Smooth muscle cell (in vitro differentiated cells): ENCODE results near the gene OSBPL9. TPM values are rescaled to one million over a fixed set of nuclear protein-coding genes. Genes with fewer than 3 reads are reported as not detected.

Experiments used
- DNase-seq: peaks from one replicate; lab custom pipeline; 2025; ENCODE audit not compliant: unreplicated experiment; lab: John Stamatoyannopoulos, UW
- H2AFZ ChIP-seq: fragments of 200-600 bp; sonication (generic); 2 replicates; pipeline ENCODE4 v1.6.0; 2016; ENCODE audit warnings: antibody characterized with exemption, low read depth, mild to moderate bottlenecking
- H3F3A ChIP-seq: fragments of 200-600 bp; sonication (generic); 2 replicates; pipeline ENCODE4 v1.6.0; 2017; ENCODE audit warnings: antibody characterized with exemption, low read depth
- H3K27ac ChIP-seq: fragments of 200-600 bp; sonication (generic); 2 replicates; pipeline ENCODE4 v1.5.1; 2016; ENCODE audit warnings: low read depth, mild to moderate bottlenecking
- H3K27me3 ChIP-seq: fragments of 200-600 bp; sonication (generic); 2 replicates; pipeline ENCODE4 v1.6.1; 2016; ENCODE audit warnings: low read depth, mild to moderate bottlenecking
- H3K36me3 ChIP-seq: fragments of 200-600 bp; sonication (generic); 2 replicates; pipeline ENCODE4 v1.5.1; 2016; ENCODE audit warnings: low read depth
- H3K4me1 ChIP-seq: fragments of 200-600 bp; sonication (generic); 2 replicates; pipeline ENCODE4 v1.5.1; 2016; ENCODE audit warnings: low read depth
- H3K4me2 ChIP-seq: fragments of 200-600 bp; sonication (generic); 2 replicates; pipeline ENCODE4 v1.6.0; 2016; ENCODE audit warnings: mild to moderate bottlenecking
- H3K4me3 ChIP-seq: fragments of 200-600 bp; sonication (generic); 2 replicates; pipeline ENCODE4 v1.5.1; 2016; ENCODE audit warnings: mild to moderate bottlenecking
- H3K79me2 ChIP-seq: fragments of 200-600 bp; sonication (generic); 2 replicates; pipeline ENCODE4 v1.6.0; 2016; ENCODE audit warnings: low read depth, mild to moderate bottlenecking
- H3K9ac ChIP-seq: fragments of 200-600 bp; sonication (generic); 2 replicates; pipeline ENCODE4 v1.6.0; 2016; ENCODE audit warnings: low read depth
- H3K9me3 ChIP-seq: fragments of 200-600 bp; sonication (generic); replicated peaks from 2 replicates; pipeline ENCODE4 v1.5.1; 2016; ENCODE audit warnings: low read depth
- H4K20me1 ChIP-seq: fragments of 200-600 bp; sonication (generic); 2 replicates; pipeline ENCODE4 v1.6.0; 2016; ENCODE audit warnings: low read depth
- CTCF ChIP-seq: fragments of 200-600 bp; sonication (generic); IDR thresholded peaks from 2 replicates; pipeline ENCODE4 v1.5.1; 2017; ENCODE audit warnings: borderline replicate concordance, mild to moderate bottlenecking, antibody characterized with exemption; ENCODE audit not compliant: insufficient read depth, poor library complexity, severe bottlenecking
- WGBS: methylation state at CpG from one replicate; pipeline ENCODE4 v1.1.7; 2016; ENCODE audit warnings: low lambda C conversion rate; 5-methylcytosine and 5-hydroxymethylcytosine counted together
- polyA plus RNA-seq: library from polyadenylated mRNA; unstranded; fragments of >200 nt; fragmentation: Nextera tagmentation; extraction: Ambion mirVana; gene quantifications from 2 replicates; pipeline ENCODE4 v1.2.1, GENCODE V29; 2016
- total RNA-seq: library from RNA; depleted of rRNA; stranded (reverse); fragments of >200 nt; gene quantifications from 2 replicates; pipeline ENCODE4 v1.2.3, GENCODE V29; 2014

Gene OSBPL9
- total and polyA plus RNA-seq, 2 experiments from 2014 or later = 66.7 to 112 TPM

GRCh38 chr1:51675177-51675780 is 58.4 kb downstream of the OSBPL9 start:
- Histone ChIP-seq H3K9me3 (no peaks in the 10 kb centered on the region), H2AFZ (no peak overlapping the region), H3K4me3 (no peak overlapping the region), H3K27me3 (no peaks in the 10 kb centered on the region), H3K9ac (no peak overlapping the region), H3K27ac (no peak overlapping the region), H3K4me1 (no peaks in the 10 kb centered on the region), H3F3A (no peaks in the 10 kb centered on the region), H3K4me2 (no peak overlapping the region), H4K20me1 (peaks cover 7% of the 10 kb centered on the region), H3K36me3 (no peaks in the 10 kb centered on the region), H3K79me2 (peaks cover 33% of the 10 kb centered on the region)
- 95% methylated on average over 2 of the region's 2 CpGs for WGBS
- DNase-seq = no peak
- TF ChIP-seq CTCF = no peak

GRCh38 chr1:51679435-51679834 is 62.5 kb downstream of the OSBPL9 start:
- Histone ChIP-seq H3K9ac (no peak overlapping the region), H3K4me2 (no peak overlapping the region), H3K36me3 (no peaks in the 10 kb centered on the region), H3K27me3 (no peaks in the 10 kb centered on the region), H4K20me1 (peaks cover 10% of the 10 kb centered on the region), H3K4me1 (no peaks in the 10 kb centered on the region), H3K9me3 (no peaks in the 10 kb centered on the region), H3F3A (no peaks in the 10 kb centered on the region), H3K4me3 (no peak overlapping the region), H2AFZ (no peak overlapping the region), H3K27ac (no peak overlapping the region), H3K79me2 (peaks cover 30% of the 10 kb centered on the region)
- TF ChIP-seq CTCF = no peak
- no peak for DNase-seq

GRCh38 chr1:51684776-51685175 is 67.9 kb downstream of the OSBPL9 start:
- DNase-seq = no peak
- H3K27me3 ChIP-seq = no peaks in the 10 kb centered on the region
- no peak overlapping the region for H3K27ac ChIP-seq
- H4K20me1 ChIP-seq = peaks cover 22% of the 10 kb centered on the region
- H2AFZ ChIP-seq = no peak overlapping the region
- TF ChIP-seq CTCF = no peak
- H3K4me1 ChIP-seq = peaks cover 3% of the 10 kb centered on the region
- no peaks in the 10 kb centered on the region for H3K9me3 ChIP-seq
- no peaks in the 10 kb centered on the region for H3K36me3 ChIP-seq
- no peak overlapping the region for H3K4me3 ChIP-seq
- no peak overlapping the region for H3K4me2 ChIP-seq
- H3F3A ChIP-seq = peaks cover 5% of the 10 kb centered on the region
- peaks cover 41% of the 10 kb centered on the region for H3K79me2 ChIP-seq
- WGBS = 95% methylated on average over 5 of the region's 5 CpGs
- no peak overlapping the region for H3K9ac ChIP-seq

- no peak for TF ChIP-seq CTCF
- DNase-seq = no peak
- Histone ChIP-seq H3K4me1 (peaks cover 10% of the 10 kb centered on the region), H3K9me3 (no peaks in the 10 kb centered on the region), H3K9ac (no peak overlapping the region), H3K27me3 (no peaks in the 10 kb centered on the region), H4K20me1 (peaks cover 16% of the 10 kb centered on the region), H3K79me2 (peaks cover 32% of the 10 kb centered on the region), H3K27ac (no peak overlapping the region), H3F3A (peaks cover 5% of the 10 kb centered on the region), H3K36me3 (no peaks in the 10 kb centered on the region), H3K4me3 (no peak overlapping the region), H2AFZ (no peak overlapping the region), H3K4me2 (no peak overlapping the region)
- WGBS = 89% methylated on average over 2 of the region's 2 CpGs
These were observed 69.6 kb downstream of the OSBPL9 start for GRCh38 chr1:51686450-51686849.
